B cell (primary cell): ENCODE results near the gene TRIM41.

Experiments used
- CTCF ChIP-seq: fragments of 200-600 bp; IDR thresholded peaks from one replicate; pipeline ENCODE4 v1.8.0; 2022; ENCODE audit warnings: antibody characterized with exemption, mild to moderate bottlenecking
- EZH2 ChIP-seq: IDR thresholded peaks from 2 replicates; pipeline ENCODE4 v1.6.1; 2012; ENCODE audit warnings: borderline replicate concordance, low read depth, mild to moderate bottlenecking, moderate library complexity, low read length; ENCODE audit not compliant: insufficient read depth, poor library complexity, severe bottlenecking

- TF ChIP-seq CTCF (no peak), EZH2 (no peak)
Observed at GRCh38 chr5:181241393-181241975, 18.4 kb downstream of the TRIM41 start.
